ENCODE results near the gene ARHGEF4.

The ARHGEF4 gene

DNA sequence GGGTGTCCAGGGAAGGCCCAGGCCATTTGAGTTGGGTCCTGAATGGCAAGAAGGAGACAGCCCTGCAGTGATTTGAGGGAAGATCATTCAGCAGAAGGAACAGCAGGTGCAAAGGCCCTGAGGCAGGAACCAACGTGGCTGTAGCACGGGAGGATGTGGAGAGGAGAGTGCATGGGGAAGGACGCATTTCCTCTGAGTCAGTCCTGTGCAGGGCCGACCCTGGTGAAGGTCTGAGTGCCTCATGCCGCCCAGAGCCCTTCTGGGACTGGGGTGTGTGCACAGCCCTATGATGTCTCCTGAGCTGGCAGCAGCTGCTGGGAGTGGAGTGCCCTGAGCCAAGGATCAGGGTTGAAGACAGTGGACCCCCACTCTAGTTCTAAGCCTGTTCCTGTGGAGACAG, 17.9 kb upstream of the ARHGEF4 start:
- CTCF ChIA-PET: interaction anchor here (0.7 to 1.9 kb wide), 2 partner anchors 21 to 55 kb away, joined by 4 to 9 read pairs; no protein-coding TSS in a partner anchor
- POLR2A ChIA-PET: no interaction called here
- no peak for DNase-seq (ENCODE audit: extremely low spot score)
- TF ChIP-seq, protein P1, sequence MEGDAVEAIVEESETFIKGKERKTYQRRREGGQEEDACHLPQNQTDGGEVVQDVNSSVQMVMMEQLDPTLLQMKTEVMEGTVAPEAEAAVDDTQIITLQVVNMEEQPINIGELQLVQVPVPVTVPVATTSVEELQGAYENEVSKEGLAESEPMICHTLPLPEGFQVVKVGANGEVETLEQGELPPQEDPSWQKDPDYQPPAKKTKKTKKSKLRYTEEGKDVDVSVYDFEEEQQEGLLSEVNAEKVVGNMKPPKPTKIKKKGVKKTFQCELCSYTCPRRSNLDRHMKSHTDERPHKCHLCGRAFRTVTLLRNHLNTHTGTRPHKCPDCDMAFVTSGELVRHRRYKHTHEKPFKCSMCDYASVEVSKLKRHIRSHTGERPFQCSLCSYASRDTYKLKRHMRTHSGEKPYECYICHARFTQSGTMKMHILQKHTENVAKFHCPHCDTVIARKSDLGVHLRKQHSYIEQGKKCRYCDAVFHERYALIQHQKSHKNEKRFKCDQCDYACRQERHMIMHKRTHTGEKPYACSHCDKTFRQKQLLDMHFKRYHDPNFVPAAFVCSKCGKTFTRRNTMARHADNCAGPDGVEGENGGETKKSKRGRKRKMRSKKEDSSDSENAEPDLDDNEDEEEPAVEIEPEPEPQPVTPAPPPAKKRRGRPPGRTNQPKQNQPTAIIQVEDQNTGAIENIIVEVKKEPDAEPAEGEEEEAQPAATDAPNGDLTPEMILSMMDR (IDR thresholded peaks at IDR 0.05; ENCODE audit: control extremely low read depth, extremely low read depth, low read depth, missing control alignments): no peak

DNA sequence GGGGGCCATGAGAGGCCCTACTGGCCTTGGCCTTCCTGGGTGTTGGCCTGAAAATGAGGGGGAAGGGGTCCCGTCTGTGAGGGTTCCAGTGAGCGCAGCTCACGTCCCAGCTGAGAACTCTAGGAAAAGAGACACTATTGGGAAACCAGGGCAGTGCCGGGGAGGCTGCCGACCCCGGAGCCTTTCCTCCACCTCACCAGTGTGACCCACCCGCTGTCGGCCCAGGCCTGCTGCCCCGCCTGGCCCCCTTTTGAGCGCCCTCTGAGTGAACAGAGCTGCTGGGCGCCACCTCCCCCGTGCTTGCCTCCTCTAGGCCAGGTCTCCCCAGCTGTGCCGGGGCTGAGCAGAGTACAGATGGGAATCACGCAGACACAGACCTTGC, 17.5 kb upstream of the ARHGEF4 start:
- no peak for DNase-seq (ENCODE audit: extremely low spot score)
- ChIA-PET POLR2A (no interaction called here), CTCF (interaction anchor here (0.7 to 3.3 kb wide), 4 partner anchors 22 to 55 kb away, joined by 4 to 18 read pairs (median 7); no protein-coding TSS in a partner anchor)
- TF ChIP-seq, protein P1 (IDR thresholded peaks at IDR 0.05; ENCODE audit: control extremely low read depth, extremely low read depth, low read depth, missing control alignments): no peak

GRCh38 chr2:130819608-130820278, 17.0 kb upstream of the ARHGEF4 start:
- ChIA-PET CTCF (interaction anchor here (1.5 to 3.3 kb wide), 3 partner anchors 22 to 55 kb away, joined by 5 to 18 read pairs (median 13); no protein-coding TSS in a partner anchor), POLR2A (no interaction called here)
- no peak for DNase-seq (ENCODE audit: extremely low spot score)
- TF ChIP-seq, protein P1 (IDR thresholded peaks at IDR 0.05; ENCODE audit: control extremely low read depth, extremely low read depth, low read depth, missing control alignments): no peak

DNA sequence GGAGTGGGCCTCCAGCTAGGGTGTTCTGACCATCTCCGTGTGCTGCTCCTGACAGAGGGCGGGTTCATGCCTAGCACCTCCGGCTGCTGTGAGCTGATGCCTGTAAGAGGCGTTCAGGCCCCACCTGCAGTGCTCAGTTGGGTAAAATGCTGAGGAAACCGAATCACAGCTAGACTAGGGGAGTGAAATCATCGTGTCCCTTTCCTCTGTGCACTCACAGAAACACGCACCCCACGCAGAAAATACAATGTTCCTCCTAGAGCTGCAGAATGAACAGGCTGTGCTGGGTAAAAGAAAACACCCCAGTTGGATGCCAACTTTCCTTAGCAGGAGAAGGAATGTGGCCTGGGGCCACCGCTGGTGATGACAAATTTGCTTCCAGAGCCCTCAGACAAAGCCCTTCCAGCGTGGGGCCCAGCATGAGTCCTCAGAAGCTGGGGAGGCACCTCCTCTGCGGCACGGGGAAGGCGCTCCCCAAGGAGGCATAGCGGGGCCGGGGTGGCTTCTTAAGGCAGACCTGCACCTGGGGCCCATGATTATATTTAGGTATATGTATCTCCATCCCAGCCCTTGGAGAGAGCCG, 16.3 kb upstream of the ARHGEF4 start:
- ChIA-PET POLR2A (no interaction called here), CTCF (interaction anchor here (1.5 to 3.3 kb wide), 3 partner anchors 23 to 54 kb away, joined by 5 to 18 read pairs (median 13); no protein-coding TSS in a partner anchor)

DNA sequence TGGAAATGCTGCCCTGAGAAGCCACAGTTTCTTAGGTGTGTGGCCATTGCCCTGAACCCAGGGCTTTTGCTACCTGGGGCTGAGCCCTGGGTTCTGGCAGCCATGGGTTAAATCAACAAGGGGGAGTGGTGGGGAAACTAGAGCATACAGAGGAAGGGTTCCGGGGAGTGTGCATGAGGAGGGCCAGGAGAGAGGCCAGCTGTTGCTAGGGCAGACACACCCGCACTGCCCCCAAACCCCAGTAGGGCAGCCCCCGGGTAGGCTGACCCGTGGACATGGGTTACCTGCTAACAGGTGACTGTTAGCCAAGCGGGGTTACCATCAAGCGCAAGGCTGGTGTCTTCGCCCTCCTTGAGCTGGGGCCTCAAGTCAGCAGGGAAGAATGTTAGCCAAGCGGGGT, 14.8 kb upstream of the ARHGEF4 start:
- ChIA-PET CTCF (interaction anchor here (0.7 to 3.3 kb wide), 6 partner anchors 9 to 53 kb away, joined by 3 to 18 read pairs (median 3); no protein-coding TSS in a partner anchor), POLR2A (no interaction called here)
- DNase-seq (ENCODE audit: extremely low spot score): no peak
- TF ChIP-seq, protein P1 (IDR thresholded peaks at IDR 0.05; ENCODE audit: control extremely low read depth, extremely low read depth, low read depth, missing control alignments): no peak

More for the DNA sequence above, 16.3 kb upstream of the ARHGEF4 start:
- TF ChIP-seq, protein P1 (IDR thresholded peaks at IDR 0.05; ENCODE audit: control extremely low read depth, extremely low read depth, low read depth, missing control alignments): no peak
- no peak for DNase-seq (ENCODE audit: extremely low spot score)

GRCh38 chr2:130822766-130823165, 13.9 kb upstream of the ARHGEF4 start:
- TF ChIP-seq, protein P1 (IDR thresholded peaks at IDR 0.05; ENCODE audit: control extremely low read depth, extremely low read depth, low read depth, missing control alignments): no peak
- POLR2A ChIA-PET: no interaction called here
- DNase-seq (ENCODE audit: extremely low spot score): no peak
- CTCF ChIA-PET: interaction anchor here (1.0 to 5.5 kb wide), 4 partner anchors 9 to 60 kb away, joined by 3 to 45 read pairs (median 7); no protein-coding TSS in a partner anchor
